Measurements from ENCODE around the gene FGF4.

DNA sequence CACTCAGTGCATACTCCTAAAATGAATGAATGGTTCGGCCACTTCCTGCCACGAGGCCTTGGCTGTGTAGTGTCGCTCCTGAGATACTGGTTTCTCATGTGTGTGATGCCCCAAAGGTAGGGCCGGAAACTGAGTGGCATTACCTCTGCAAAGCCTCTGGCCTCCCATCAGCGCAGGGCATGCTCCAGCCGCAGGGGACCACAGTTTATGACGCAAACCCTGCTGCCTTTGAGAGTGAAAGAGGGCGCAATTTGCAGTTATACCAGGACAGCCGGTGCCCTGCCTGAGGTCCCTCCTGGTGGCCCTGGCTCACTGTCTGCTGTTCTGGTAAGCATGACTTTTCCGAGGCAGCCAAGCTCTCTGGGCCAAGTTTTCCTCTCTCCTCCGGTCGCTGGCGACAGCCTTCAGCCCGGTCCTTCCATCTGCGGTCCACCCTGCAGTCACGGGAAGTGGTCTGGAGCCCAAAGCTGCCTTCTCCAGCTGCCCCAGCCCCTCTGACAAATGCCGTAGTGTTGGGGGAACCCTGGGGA is 46.4 kb upstream of the FGF4 start:
- TF ChIP-seq, protein P1, sequence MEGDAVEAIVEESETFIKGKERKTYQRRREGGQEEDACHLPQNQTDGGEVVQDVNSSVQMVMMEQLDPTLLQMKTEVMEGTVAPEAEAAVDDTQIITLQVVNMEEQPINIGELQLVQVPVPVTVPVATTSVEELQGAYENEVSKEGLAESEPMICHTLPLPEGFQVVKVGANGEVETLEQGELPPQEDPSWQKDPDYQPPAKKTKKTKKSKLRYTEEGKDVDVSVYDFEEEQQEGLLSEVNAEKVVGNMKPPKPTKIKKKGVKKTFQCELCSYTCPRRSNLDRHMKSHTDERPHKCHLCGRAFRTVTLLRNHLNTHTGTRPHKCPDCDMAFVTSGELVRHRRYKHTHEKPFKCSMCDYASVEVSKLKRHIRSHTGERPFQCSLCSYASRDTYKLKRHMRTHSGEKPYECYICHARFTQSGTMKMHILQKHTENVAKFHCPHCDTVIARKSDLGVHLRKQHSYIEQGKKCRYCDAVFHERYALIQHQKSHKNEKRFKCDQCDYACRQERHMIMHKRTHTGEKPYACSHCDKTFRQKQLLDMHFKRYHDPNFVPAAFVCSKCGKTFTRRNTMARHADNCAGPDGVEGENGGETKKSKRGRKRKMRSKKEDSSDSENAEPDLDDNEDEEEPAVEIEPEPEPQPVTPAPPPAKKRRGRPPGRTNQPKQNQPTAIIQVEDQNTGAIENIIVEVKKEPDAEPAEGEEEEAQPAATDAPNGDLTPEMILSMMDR (IDR thresholded peaks at IDR 0.05; ENCODE audit: insufficient read depth, low read length, poor library complexity, severe bottlenecking), result no peak
- no peak for TF ChIP-seq EZH2phosphoT487 (conservative IDR thresholded peaks at IDR 0.05; ENCODE audit: low read length)

Measured in SU-DHL-6 (cell line).